Measurements from ENCODE around the gene ZNF213. TPM values are rescaled to one million over a fixed set of nuclear protein-coding genes. Genes with fewer than 3 reads are reported as not detected.
"Not testable (repeated sequence)": the region's sequence is repeated elsewhere in the genome, so short reads cannot be mapped to it uniquely, and the experiment has no call there.

Gene ZNF213
- total RNA-seq, 1 donor from 2014 or later, result 6.2 TPM

- ATAC-seq, result no peak
- intact Hi-C loops (cut with DNase I), result no loop called here
- DNase-seq (ENCODE audit: missing footprints), result no peak
These were observed 14.4 kb upstream of the ZNF213 start for GRCh38 chr16:3120435-3120834.

GRCh38 chr16:3121851-3122467, 12.9 kb upstream of the ZNF213 start:
- ATAC-seq (no peak), DNase-seq (ENCODE audit: missing footprints) (no peak)
- intact Hi-C loops (cut with DNase I), result no loop called here

- intact Hi-C loops (cut with DNase I), result no loop called here
- ATAC-seq, result no peak
These were observed 11.8 kb upstream of the ZNF213 start for GRCh38 chr16:3122926-3123570.

GRCh38 chr16:3123986-3124886, 10.6 kb upstream of the ZNF213 start:
- peak; percentile 95 for ATAC-seq
- peak; percentile 99 for DNase-seq (ENCODE audit: missing footprints)
- intact Hi-C loops (cut with DNase I), result no loop called here

More at GRCh38 chr16:3122926-3123570, 11.8 kb upstream of the ZNF213 start:
- peak; percentile 5 for DNase-seq (ENCODE audit: missing footprints)

- DNase-seq (ENCODE audit: missing footprints) (no peak), ATAC-seq (no peak)
- intact Hi-C loops (cut with DNase I), result loop anchor here (2.0 kb wide), 1 partner anchor 69 kb away; no protein-coding TSS in a partner anchor
These were observed 7.1 kb upstream of the ZNF213 start for GRCh38 chr16:3127745-3128144.

GRCh38 chr16:3129137-3130131, 5.4 kb upstream of the ZNF213 start:
- ATAC-seq, result peak; percentile 81
- intact Hi-C loops (cut with DNase I), result loop anchor here (1.0 to 2.0 kb wide), 2 partner anchors 35 to 71 kb away; no protein-coding TSS in a partner anchor

GRCh38 chr16:3131755-3132377, 3.0 kb upstream of the ZNF213 start:
- ATAC-seq, result no peak
- peak; percentile 48 for DNase-seq (ENCODE audit: missing footprints)
- intact Hi-C loops (cut with DNase I), result no loop called here

More at GRCh38 chr16:3129137-3130131, 5.4 kb upstream of the ZNF213 start:
- peak; percentile 85 for DNase-seq (ENCODE audit: missing footprints)

- ATAC-seq (no peak), DNase-seq (ENCODE audit: missing footprints) (no peak)
- intact Hi-C loops (cut with DNase I), result loop anchor here (2.0 kb wide), 3 partner anchors 17 to 33 kb away; no protein-coding TSS in a partner anchor
These were observed 985 bp upstream of the ZNF213 start for GRCh38 chr16:3133844-3134243.

- DNase-seq (ENCODE audit: missing footprints), result no peak
- intact Hi-C loops (cut with DNase I), result loop anchor here (2.0 kb wide), 3 partner anchors 16 to 32 kb away; no protein-coding TSS in a partner anchor
- no peak for ATAC-seq
These were observed 392 bp downstream of the ZNF213 start for GRCh38 chr16:3135126-3135715.

GRCh38 chr16:3137267-3137666, 2.4 kb downstream of the ZNF213 start:
- ATAC-seq (no peak), DNase-seq (ENCODE audit: missing footprints) (peak; percentile 37)
- intact Hi-C loops (cut with DNase I), result no loop called here

- DNase-seq (ENCODE audit: missing footprints) (peak; percentile 59), ATAC-seq (no peak)
- intact Hi-C loops (cut with DNase I), result no loop called here
These were observed 3.5 kb downstream of the ZNF213 start for GRCh38 chr16:3138342-3138741.

- intact Hi-C loops (cut with DNase I), result no loop called here
- DNase-seq (ENCODE audit: missing footprints) (peak; percentile 27), ATAC-seq (no peak)
These were observed 4.1 kb downstream of the ZNF213 start for GRCh38 chr16:3138823-3139426.

GRCh38 chr16:3139561-3139960, 4.7 kb downstream of the ZNF213 start:
- intact Hi-C loops (cut with DNase I); ATAC-seq: not testable (repeated sequence)
- peak; percentile 16 for DNase-seq (ENCODE audit: missing footprints)

GRCh38 chr16:3140603-3141427, 6.0 kb downstream of the ZNF213 start:
- peak; percentile 42 for DNase-seq (ENCODE audit: missing footprints)
- ATAC-seq, result no peak
- intact Hi-C loops (cut with DNase I), result no loop called here

GRCh38 chr16:3141781-3142311, 7.0 kb downstream of the ZNF213 start:
- ATAC-seq, result no peak
- DNase-seq (ENCODE audit: missing footprints), result peak; percentile 23
- intact Hi-C loops (cut with DNase I), result no loop called here

- ATAC-seq (no peak), DNase-seq (ENCODE audit: missing footprints) (peak; percentile 65)
- intact Hi-C loops (cut with DNase I), result no loop called here
These were observed 7.5 kb downstream of the ZNF213 start for GRCh38 chr16:3142327-3142726.
